ENCODE results near the gene GLDN. TPM values are rescaled to one million over a fixed set of nuclear protein-coding genes. Genes with fewer than 3 reads are reported as not detected.

Gene GLDN
- total and polyA plus RNA-seq, 2 of the 4 experiments (the other 2 are of a cell fraction): under 0.01 TPM; not detected in 1

- Histone ChIP-seq H4K91ac (ENCODE audit: insufficient read depth, low read depth, low read length) (no peak overlapping the region), H3K9ac (ENCODE audit: low read depth, low read length) (no peak overlapping the region), H3K36me3 (ENCODE audit: control insufficient read depth, insufficient read depth, low read length) (no peaks in the 10 kb centered on the region), H2BK15ac (ENCODE audit: low read depth, low read length) (no peak overlapping the region), H3K4me2 (ENCODE audit: low read depth, low read length) (no peak overlapping the region), H2BK120ac (ENCODE audit: low read depth, low read length) (no peak overlapping the region), H3K4me3 (ENCODE audit: insufficient read depth, low read depth, low read length) (no peak overlapping the region), H3K14ac (replicated peaks; ENCODE audit: low read depth, low read length) (no peak overlapping the region), H4K20me1 (ENCODE audit: insufficient read depth, low read length) (no peaks in the 10 kb centered on the region), H3K79me1 (ENCODE audit: low read depth in 1 of 2, low read length in 2 of 2) (no peaks in the 10 kb centered on the region), H3K4me1 (ENCODE audit: control insufficient read depth, insufficient read depth, low read length) (peaks cover 8% of the 10 kb centered on the region), H2BK20ac (ENCODE audit: low read depth, low read length) (0 out of 2 replicates have a peak overlapping the region, but pooled peaks have one; percentile 28), H3K27ac (ENCODE audit: insufficient read depth, low read length) (no peak overlapping the region), H3K9me3 (ENCODE audit: control insufficient read depth, insufficient read depth, low read length) (no peaks in the 10 kb centered on the region), H3K4ac (ENCODE audit: low read depth, low read length) (no peak overlapping the region), H4K8ac (ENCODE audit: low read depth in 2 of 2, low read length in 2 of 2) (no peak overlapping the region), H3K56ac (ENCODE audit: extremely low read depth, insufficient read depth, low read length) (no peak overlapping the region), H3K9me1 (ENCODE audit: insufficient read depth, low read length) (peaks cover 5% of the 10 kb centered on the region; the same call in 1 of the 2 replicates), H3K23ac (ENCODE audit: low read depth, low read length) (no peak overlapping the region), H2BK5ac (ENCODE audit: low read depth, low read length, poor library complexity, severe bottlenecking) (no peak overlapping the region), H2AK9ac (replicated peaks; ENCODE audit: low read depth, low read length, poor library complexity) (no peak overlapping the region), H2AK5ac (ENCODE audit: low read depth, low read length) (no peak overlapping the region), H2AFZ (replicated peaks; ENCODE audit: low read length, poor library complexity) (no peak overlapping the region), H3K27me3 (ENCODE audit: control insufficient read depth, insufficient read depth, low read length) (peaks cover 25% of the 10 kb centered on the region), H4K5ac (ENCODE audit: low read depth, low read length) (no peak overlapping the region; the same call in 1 of the 2 replicates), H3K18ac (ENCODE audit: low read depth, low read length) (no peak overlapping the region; the same call in 1 of the 2 replicates)
- POLR2A ChIA-PET (ENCODE audit: unreplicated experiment): no interaction called here
- ATAC-seq (ENCODE audit: low read depth) (no peak), DNase-seq (no peak)
- in situ Hi-C loops (cut with MboI; ENCODE audit: low sequenced_read_pairs) (loop anchor here (5.0 kb wide), 1 partner anchor 91 kb away; no protein-coding TSS in a partner anchor), dilution Hi-C loops (cut with HindIII; ENCODE audit: low sequenced_read_pairs, unreplicated experiment) (no loop called here), intact Hi-C loops (cut with micrococcal nuclease) (no loop called here)
- BruUV-seq (replicated peaks): no TSS peak
- CTCF ChIA-PET: interaction anchor here (0.6 to 9.7 kb wide), 3 partner anchors 97 to 215 kb away, joined by 3 to 89 read pairs (median 23); no protein-coding TSS in a partner anchor
- TF ChIP-seq RFX5 (IDR thresholded peaks at IDR 0.05; ENCODE audit: low read depth, low read length) (no peak), BHLHE40 (IDR thresholded peaks at IDR 0.05; ENCODE audit: low read depth, low read length) (no peak), FOS (IDR thresholded peaks at IDR 0.05; ENCODE audit: low read depth, low read length) (no peak), RAD21 (IDR thresholded peaks at IDR 0.05; ENCODE audit: low read length) (no peak), MXI1 (IDR thresholded peaks at IDR 0.05; ENCODE audit: borderline replicate concordance, low read depth, low read length) (no peak), RCOR1 (IDR thresholded peaks at IDR 0.05; ENCODE audit: insufficient replicate concordance, low read length) (no peak), POLR2A (IDR thresholded peaks at IDR 0.05; ENCODE audit: low read depth, low read length) (no peak), MAZ (IDR thresholded peaks at IDR 0.05; ENCODE audit: borderline replicate concordance, low read depth, low read length) (no peak), MAFK (IDR thresholded peaks at IDR 0.05; ENCODE audit: low read depth, low read length) (no peak), CEBPB (IDR thresholded peaks at IDR 0.05; ENCODE audit: low read depth, low read length) (no peak), CHD1 (IDR thresholded peaks at IDR 0.05; ENCODE audit: low read depth, low read length) (no peak), SMC3 (IDR thresholded peaks at IDR 0.05; ENCODE audit: low read depth, low read length) (no peak), ELK1 (IDR thresholded peaks at IDR 0.05; ENCODE audit: borderline replicate concordance, low read depth, low read length) (no peak), NFE2L2 (IDR thresholded peaks at IDR 0.05; ENCODE audit: low read depth, low read length) (no peak), USF2 (IDR thresholded peaks at IDR 0.05; ENCODE audit: low read depth, low read length) (no peak)
- no CpG with 5 or more reads among the region's 4 CpGs for WGBS, 2 experiments (ENCODE audit: extremely low coverage in 2 of 2, insufficient read length in 1 of 2)
These were observed 37.0 kb downstream of the GLDN start for GRCh38 chr15:51378406-51378805.
